ENCODE data around the gene VRK1.

The VRK1 gene

GRCh38 chr14:96905825-96906224 is 108.6 kb downstream of the VRK1 start:
- no peak for TF ChIP-seq CTCF (conservative IDR thresholded peaks at IDR 0.05)
- H3K27ac ChIP-seq, result no peak overlapping the region

GRCh38 chr14:96906434-96906833 is 109.3 kb downstream of the VRK1 start:
- TF ChIP-seq CTCF (conservative IDR thresholded peaks at IDR 0.05), result no peak
- H3K27ac ChIP-seq, result no peak overlapping the region

DNA sequence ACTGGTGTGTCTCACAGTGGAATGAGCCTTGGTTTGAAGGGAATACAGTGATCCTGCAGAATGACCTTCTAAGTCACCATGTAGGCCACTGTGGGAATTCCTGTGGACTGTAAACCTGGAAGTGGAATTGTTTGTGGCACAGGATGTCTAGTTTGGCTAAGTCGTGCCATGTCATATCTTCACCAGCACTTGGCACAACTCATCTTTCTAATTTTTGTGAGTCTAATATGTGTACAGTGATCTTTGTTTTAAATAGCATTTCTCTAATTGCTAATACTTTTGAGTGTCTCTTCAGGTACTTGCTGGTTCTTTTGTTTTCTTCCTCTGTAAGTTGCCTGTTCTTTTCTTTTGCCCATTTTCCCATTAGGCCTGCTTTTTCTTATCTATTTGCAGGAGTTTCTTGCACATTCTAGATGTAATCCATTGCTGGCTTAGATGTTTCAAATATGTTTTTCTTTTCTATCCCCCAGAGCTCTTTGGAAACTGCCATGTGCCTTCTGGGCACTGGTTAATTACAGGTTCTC is 112.7 kb downstream of the VRK1 start:
- no peak for TF ChIP-seq CTCF (conservative IDR thresholded peaks at IDR 0.05)
- no peak overlapping the region for H3K27ac ChIP-seq

GRCh38 chr14:96911499-96912149 is 114.4 kb downstream of the VRK1 start:
- no peak overlapping the region for H3K27ac ChIP-seq
- no peak for TF ChIP-seq CTCF (conservative IDR thresholded peaks at IDR 0.05)

- no peak overlapping the region for H3K27ac ChIP-seq
- no peak for TF ChIP-seq CTCF (conservative IDR thresholded peaks at IDR 0.05)
Measured at GRCh38 chr14:96914571-96915128, 117.5 kb downstream of the VRK1 start.

GRCh38 chr14:96915478-96915877 is 118.3 kb downstream of the VRK1 start:
- TF ChIP-seq CTCF (conservative IDR thresholded peaks at IDR 0.05), result no peak

DNA sequence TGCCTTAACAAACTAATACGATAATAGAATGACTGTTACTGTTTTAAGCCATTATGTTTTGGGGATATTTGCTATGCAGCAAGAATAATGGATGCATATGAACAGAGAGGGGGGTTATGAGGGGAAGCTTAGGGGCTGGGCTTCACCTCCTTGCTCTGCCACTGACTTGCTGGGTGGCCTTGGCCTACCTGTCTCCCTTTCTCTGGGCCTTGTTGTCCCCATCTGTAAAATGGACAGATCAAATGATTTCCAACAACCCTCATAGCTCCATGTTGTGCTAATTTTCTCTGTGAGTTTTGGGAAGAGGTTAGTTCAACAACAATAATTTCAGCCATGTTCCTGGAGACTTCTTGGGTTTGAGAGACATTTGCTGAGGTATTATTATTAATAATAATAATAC is 119.6 kb downstream of the VRK1 start:
- H3K27ac ChIP-seq, result no peak overlapping the region
- TF ChIP-seq CTCF (conservative IDR thresholded peaks at IDR 0.05), result no peak

More at GRCh38 chr14:96915478-96915877, 118.3 kb downstream of the VRK1 start:
- H3K27ac ChIP-seq, result no peak overlapping the region

All from VCaP (cell line).